ENCODE measurements around the gene EIF4G3. TPM values are rescaled to one million over a fixed set of nuclear protein-coding genes. Genes with fewer than 3 reads are reported as not detected.
"Not testable (repeated sequence)": the region's sequence is repeated elsewhere in the genome, so short reads cannot be mapped to it uniquely, and the experiment has no call there.

EIF4G3 gene
- total RNA-seq, 4 donors from 2014 or later: 48.6 to 73.6 (median 57.9) TPM

DNA sequence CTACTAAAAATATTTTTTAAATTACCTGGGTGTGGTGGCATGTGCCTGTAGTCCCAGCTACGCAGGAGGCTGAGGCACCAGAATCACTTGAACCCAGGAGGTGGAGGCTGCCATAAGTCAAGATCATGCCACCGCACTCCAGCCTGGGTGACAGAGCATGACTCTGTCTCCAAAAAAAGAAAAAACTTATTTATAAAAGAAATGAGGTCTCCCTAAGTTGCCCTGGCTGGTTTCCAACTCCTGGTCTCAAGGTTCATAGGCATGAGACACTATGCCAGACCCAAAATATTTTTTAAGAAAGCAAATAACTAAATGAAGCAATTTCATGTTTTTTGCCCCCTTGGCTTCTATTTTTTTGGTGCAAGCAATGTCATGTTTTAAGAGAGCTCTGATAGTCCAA, 32.9 kb downstream of the EIF4G3 start:
- Histone ChIP-seq H3K27ac (no peak overlapping the region), H3K4me3 (no peak overlapping the region), H3K36me3 (peaks cover 0 to 13% of the 10 kb centered on the region in 2 donors), H3K4me1 (peaks cover 0 to 23% (median 0%) of the 10 kb centered on the region in 3 donors), H3K9me3 (no peaks in the 10 kb centered on the region), H3K27me3 (no peaks in the 10 kb centered on the region)
- 67 to 89% methylated on average over 1 to 2 of the region's 2 CpGs for WGBS, 2 donors (ENCODE audit: low coverage in 1 of 2)
- no peak for TF ChIP-seq POLR2AphosphoS5 (IDR thresholded peaks at IDR 0.05)
- TF ChIP-seq, protein P1, sequence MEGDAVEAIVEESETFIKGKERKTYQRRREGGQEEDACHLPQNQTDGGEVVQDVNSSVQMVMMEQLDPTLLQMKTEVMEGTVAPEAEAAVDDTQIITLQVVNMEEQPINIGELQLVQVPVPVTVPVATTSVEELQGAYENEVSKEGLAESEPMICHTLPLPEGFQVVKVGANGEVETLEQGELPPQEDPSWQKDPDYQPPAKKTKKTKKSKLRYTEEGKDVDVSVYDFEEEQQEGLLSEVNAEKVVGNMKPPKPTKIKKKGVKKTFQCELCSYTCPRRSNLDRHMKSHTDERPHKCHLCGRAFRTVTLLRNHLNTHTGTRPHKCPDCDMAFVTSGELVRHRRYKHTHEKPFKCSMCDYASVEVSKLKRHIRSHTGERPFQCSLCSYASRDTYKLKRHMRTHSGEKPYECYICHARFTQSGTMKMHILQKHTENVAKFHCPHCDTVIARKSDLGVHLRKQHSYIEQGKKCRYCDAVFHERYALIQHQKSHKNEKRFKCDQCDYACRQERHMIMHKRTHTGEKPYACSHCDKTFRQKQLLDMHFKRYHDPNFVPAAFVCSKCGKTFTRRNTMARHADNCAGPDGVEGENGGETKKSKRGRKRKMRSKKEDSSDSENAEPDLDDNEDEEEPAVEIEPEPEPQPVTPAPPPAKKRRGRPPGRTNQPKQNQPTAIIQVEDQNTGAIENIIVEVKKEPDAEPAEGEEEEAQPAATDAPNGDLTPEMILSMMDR (IDR thresholded peaks at IDR 0.05): no peak
- no peak for TF ChIP-seq POLR2A (IDR thresholded peaks at IDR 0.05)
- TF ChIP-seq EP300 (IDR thresholded peaks at IDR 0.05): no peak
- no peak for ATAC-seq

DNA sequence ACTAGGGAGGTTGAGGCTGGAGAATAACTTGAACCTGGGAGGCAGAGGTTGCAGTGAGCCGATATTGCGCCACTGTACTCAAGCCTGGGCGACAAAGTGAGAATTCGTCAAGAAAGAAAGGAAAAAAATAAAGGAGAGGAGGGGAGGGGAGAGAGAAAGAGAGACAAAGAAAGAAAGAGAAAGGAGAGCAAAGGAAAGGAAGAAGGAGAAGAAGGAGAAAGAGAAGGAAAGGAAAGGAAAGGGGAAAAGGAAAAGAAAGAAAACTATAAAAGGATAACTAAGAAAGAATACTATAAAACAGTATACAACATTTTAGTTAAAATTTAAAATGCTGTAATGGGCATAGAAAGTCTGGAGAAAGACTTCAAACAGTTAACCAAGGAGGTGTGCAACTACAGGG, 33.6 kb downstream of the EIF4G3 start:
- Histone ChIP-seq H3K4me3 (no peak overlapping the region), H3K27me3 (no peaks in the 10 kb centered on the region), H3K4me1 (peaks cover 0 to 21% (median 0%) of the 10 kb centered on the region in 3 donors), H3K9me3 (no peaks in the 10 kb centered on the region), H3K27ac (no peak overlapping the region), H3K36me3 (peaks cover 0 to 7% of the 10 kb centered on the region in 2 donors)
- TF ChIP-seq, protein P1 (IDR thresholded peaks at IDR 0.05): no peak
- TF ChIP-seq POLR2A (IDR thresholded peaks at IDR 0.05): no peak
- TF ChIP-seq POLR2AphosphoS5 (IDR thresholded peaks at IDR 0.05): no peak
- no peak for TF ChIP-seq EP300 (IDR thresholded peaks at IDR 0.05)
- WGBS, 2 donors (ENCODE audit: low coverage in 1 of 2): 93% methylated on average over 4 of the region's 4 CpGs; no CpG with 5 or more reads in 1 of the 2 donors
- ATAC-seq: no peak

- H3K9me3 ChIP-seq: no peaks in the 10 kb centered on the region
- TF ChIP-seq POLR2AphosphoS5 (IDR thresholded peaks at IDR 0.05): no peak
- TF ChIP-seq, protein P1 (IDR thresholded peaks at IDR 0.05): no peak
- no peak for TF ChIP-seq POLR2A (IDR thresholded peaks at IDR 0.05)
- no peak for TF ChIP-seq EP300 (IDR thresholded peaks at IDR 0.05)
- 86% methylated on average over 1 of the region's 1 CpG; no CpG with 5 or more reads in 1 of the 2 donors for WGBS, 2 donors (ENCODE audit: low coverage in 1 of 2)
- ATAC-seq: no peak
- peaks cover 0 to 21% (median 0%) of the 10 kb centered on the region in 3 donors for H3K4me1 ChIP-seq
- H3K36me3 ChIP-seq: peaks cover 0 to 3% of the 10 kb centered on the region in 2 donors
- H3K27ac ChIP-seq: no peak overlapping the region
- no peak overlapping the region for H3K4me3 ChIP-seq
- H3K27me3 ChIP-seq: no peaks in the 10 kb centered on the region
These were observed 35.7 kb downstream of the EIF4G3 start for GRCh38 chr1:21141030-21141429.

DNA sequence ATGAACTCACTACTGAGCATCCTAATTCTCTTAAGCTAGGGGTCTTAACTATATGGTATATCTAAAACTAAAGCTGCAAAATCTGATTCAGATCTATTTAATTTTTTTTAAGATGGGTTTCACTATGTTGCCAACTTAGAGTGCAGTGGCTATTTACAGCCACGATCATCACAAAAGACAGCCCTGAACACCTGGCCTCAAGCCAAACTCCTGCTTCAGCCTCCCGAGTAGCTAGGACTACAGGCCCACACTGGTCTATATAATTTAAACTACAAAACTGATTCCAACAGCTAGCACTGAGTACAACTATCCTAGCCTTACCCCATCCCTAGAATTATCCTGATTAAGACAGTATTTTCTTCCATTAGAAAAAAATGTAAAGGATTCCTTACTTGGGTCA, 37.1 kb downstream of the EIF4G3 start:
- 0 to 7% methylated on average over 2 of the region's 2 CpGs for WGBS, 2 donors (ENCODE audit: low coverage in 1 of 2)
- no peak overlapping the region for H3K4me3 ChIP-seq
- no peak for ATAC-seq

GRCh38 chr1:21136344-21136743, 40.4 kb downstream of the EIF4G3 start:
- not testable (repeated sequence) for H3K27ac ChIP-seq, H3K9me3 ChIP-seq, ATAC-seq, H3K4me3 ChIP-seq, H3K27me3 ChIP-seq
- 92 to 95% methylated on average over 2 to 3 of the region's 5 CpGs for WGBS, 2 donors (ENCODE audit: low coverage in 1 of 2)
- Histone ChIP-seq H3K4me1 (peaks cover 0 to 21% (median 0%) of the 10 kb centered on the region in 3 donors), H3K36me3 (peaks cover 0 to 30% of the 10 kb centered on the region in 2 donors)

More for the DNA sequence above, 37.1 kb downstream of the EIF4G3 start:
- H3K27me3 ChIP-seq: no peaks in the 10 kb centered on the region
- peaks cover 0 to 16% of the 10 kb centered on the region in 2 donors for H3K36me3 ChIP-seq
- H3K4me1 ChIP-seq: peaks cover 0 to 21% (median 0%) of the 10 kb centered on the region in 3 donors
- TF ChIP-seq POLR2AphosphoS5 (IDR thresholded peaks at IDR 0.05) (no peak), EP300 (IDR thresholded peaks at IDR 0.05) (no peak), POLR2A (IDR thresholded peaks at IDR 0.05) (no peak)
- TF ChIP-seq, protein P1 (IDR thresholded peaks at IDR 0.05): no peak
- no peaks in the 10 kb centered on the region for H3K9me3 ChIP-seq
- no peak overlapping the region for H3K27ac ChIP-seq

Data from gastroesophageal sphincter (tissue), 4 donors.